GM12891 (cell line): ENCODE measurements around the gene TNFAIP3.

Experiments
- DNase-seq: peaks from one replicate; pipeline ENCODE4 v3.0.0; 2011; ENCODE audit warnings: low spot score; ENCODE audit not compliant: insufficient read length
- FAIRE-seq: peaks from 2 replicates; lab custom pipeline; 2011; peaks lifted over from hg19 to GRCh38; lab: Jason Lieb, UNC
- PAX5 ChIP-seq: IDR thresholded peaks from 2 replicates; pipeline ENCODE4 v1.6.1; 2011; ENCODE audit warnings: low read length, moderate library complexity, mild to moderate bottlenecking; ENCODE audit not compliant: insufficient read depth, severe bottlenecking
- POLR2A ChIP-seq: IDR thresholded peaks from 2 replicates; pipeline ENCODE4 v1.6.1; 2011; ENCODE audit warnings: low read depth, low read length, control low read depth
- POLR2AphosphoS5 ChIP-seq: IDR thresholded peaks from 2 replicates; pipeline ENCODE4 v1.6.1; 2011; ENCODE audit warnings: low read depth, low read length, control low read depth
- POU2F2 ChIP-seq: IDR thresholded peaks from 2 replicates; pipeline ENCODE4 v1.6.1; 2011; ENCODE audit warnings: low read depth, mild to moderate bottlenecking, control low read depth, low read length, moderate library complexity
- SPI1 ChIP-seq: IDR thresholded peaks from 2 replicates; pipeline ENCODE4 v1.6.1; 2011; ENCODE audit warnings: low read depth, low read length, control low read depth
- TAF1 ChIP-seq: IDR thresholded peaks from 2 replicates; pipeline ENCODE4 v1.6.1; 2011; ENCODE audit warnings: low read depth, low read length, control low read depth

Gene TNFAIP3

DNA sequence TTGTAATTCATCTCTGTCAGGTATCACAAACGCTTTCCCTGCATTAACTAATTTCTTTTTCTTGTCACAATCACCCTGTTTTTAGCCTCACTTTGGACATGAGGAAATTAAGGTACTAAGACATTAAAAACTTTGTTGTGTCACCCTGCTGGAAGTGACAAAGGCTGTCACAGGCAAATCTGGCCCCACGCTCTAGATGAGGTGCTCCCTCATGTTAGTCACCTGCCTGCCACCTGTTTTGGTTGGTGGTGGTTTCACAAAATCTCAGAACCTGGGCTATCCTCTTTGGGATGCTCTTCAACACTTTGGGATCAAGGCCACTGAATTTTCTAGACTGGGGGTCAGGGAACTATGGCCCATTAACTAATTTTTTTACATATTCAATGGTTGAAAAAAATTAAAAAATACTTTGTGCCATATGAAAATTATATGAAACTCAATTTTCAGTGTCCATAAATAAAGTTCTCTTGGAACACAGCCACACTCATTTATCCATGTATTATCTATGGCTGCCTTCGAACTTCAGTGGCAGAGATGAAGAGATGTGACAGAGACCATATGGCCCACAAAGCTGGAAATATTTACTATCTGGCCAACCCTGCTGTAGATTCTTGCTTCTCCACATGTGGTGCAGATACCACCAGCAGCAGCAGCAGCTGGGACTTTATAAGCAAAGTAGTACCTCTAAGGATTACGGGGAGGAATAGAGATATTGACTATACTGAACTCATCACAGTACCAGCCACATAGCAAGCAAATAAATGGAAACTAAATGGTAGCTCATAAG, 16.1 kb upstream of the TNFAIP3 start:
- FAIRE-seq (no peak), DNase-seq (no peak)
- TF ChIP-seq POLR2A (no peak), POLR2AphosphoS5 (no peak), TAF1 (no peak), POU2F2 (no peak), SPI1 (no peak), PAX5 (no peak)

- TF ChIP-seq SPI1 = no peak
- no peak for DNase-seq
- FAIRE-seq = no peak
These were observed 15.4 kb upstream of the TNFAIP3 start for GRCh38 chr6:137851669-137852068.

GRCh38 chr6:137852346-137852745, 14.7 kb upstream of the TNFAIP3 start:
- no peak for TF ChIP-seq POLR2AphosphoS5
- TF ChIP-seq SPI1 = no peak
- TF ChIP-seq POLR2A = no peak
- TF ChIP-seq TAF1 = no peak
- no peak for TF ChIP-seq POU2F2
- no peak for TF ChIP-seq PAX5
- DNase-seq (no peak), FAIRE-seq (no peak)

DNA sequence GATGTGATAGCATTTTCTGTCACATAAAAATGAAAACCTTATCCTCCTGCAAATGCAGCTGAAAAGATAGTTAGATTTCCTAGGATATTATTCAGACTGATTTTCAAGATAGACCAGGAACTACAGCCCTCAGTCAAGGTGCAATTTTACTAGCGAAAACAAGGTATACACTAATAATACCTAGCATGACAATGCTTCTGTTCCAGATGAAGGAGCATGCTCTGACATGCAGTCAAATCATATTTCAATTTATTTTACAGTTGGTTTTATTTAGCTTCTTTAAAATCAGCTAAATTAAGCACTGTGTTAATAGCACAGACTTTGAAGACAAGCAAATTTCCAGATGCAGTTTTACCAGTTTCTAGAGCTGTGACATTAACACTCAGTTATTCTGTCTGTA, 14.2 kb upstream of the TNFAIP3 start:
- FAIRE-seq (no peak), DNase-seq (no peak)
- TF ChIP-seq PAX5 = no peak
- TF ChIP-seq POLR2AphosphoS5 = no peak
- TF ChIP-seq TAF1 = no peak
- TF ChIP-seq POLR2A = no peak
- no peak for TF ChIP-seq SPI1
- TF ChIP-seq POU2F2 = no peak

- DNase-seq (no peak), FAIRE-seq (peak; percentile 26)
- TF ChIP-seq PAX5 (no peak), TAF1 (no peak), POLR2A (no peak), SPI1 (no peak), POLR2AphosphoS5 (no peak), POU2F2 (no peak)
These were observed 13.4 kb upstream of the TNFAIP3 start for GRCh38 chr6:137853569-137854213.

- no peak for DNase-seq
- no peak for TF ChIP-seq POU2F2
- no peak for TF ChIP-seq SPI1
- TF ChIP-seq POLR2A = no peak
- TF ChIP-seq PAX5 = no peak
- TF ChIP-seq TAF1 = no peak
- no peak for TF ChIP-seq POLR2AphosphoS5
- FAIRE-seq = no peak
These were observed 10.7 kb upstream of the TNFAIP3 start for GRCh38 chr6:137856138-137856898.

DNA sequence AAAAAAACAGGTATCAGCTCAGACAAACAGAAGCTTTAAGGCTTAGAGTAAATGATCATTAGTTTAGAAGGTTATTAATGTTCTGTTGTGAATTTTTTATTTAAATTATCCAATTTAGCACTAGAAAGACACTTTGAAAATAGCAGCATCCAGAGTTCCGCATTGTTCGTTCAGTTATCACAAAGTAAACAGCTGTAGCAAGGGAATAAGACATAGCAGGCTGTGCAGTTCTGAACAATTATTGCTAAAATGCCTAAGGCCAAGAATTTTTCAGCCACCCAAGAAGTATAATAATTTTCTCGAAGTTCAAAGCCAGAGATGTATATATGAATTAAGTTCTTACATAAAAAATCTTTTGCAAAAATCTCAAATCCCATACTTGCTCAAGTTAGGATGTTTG, 8.0 kb upstream of the TNFAIP3 start:
- DNase-seq (no peak), FAIRE-seq (no peak)
- TF ChIP-seq POLR2AphosphoS5 (no peak), TAF1 (no peak), SPI1 (no peak), POLR2A (no peak), PAX5 (no peak), POU2F2 (no peak)

DNA sequence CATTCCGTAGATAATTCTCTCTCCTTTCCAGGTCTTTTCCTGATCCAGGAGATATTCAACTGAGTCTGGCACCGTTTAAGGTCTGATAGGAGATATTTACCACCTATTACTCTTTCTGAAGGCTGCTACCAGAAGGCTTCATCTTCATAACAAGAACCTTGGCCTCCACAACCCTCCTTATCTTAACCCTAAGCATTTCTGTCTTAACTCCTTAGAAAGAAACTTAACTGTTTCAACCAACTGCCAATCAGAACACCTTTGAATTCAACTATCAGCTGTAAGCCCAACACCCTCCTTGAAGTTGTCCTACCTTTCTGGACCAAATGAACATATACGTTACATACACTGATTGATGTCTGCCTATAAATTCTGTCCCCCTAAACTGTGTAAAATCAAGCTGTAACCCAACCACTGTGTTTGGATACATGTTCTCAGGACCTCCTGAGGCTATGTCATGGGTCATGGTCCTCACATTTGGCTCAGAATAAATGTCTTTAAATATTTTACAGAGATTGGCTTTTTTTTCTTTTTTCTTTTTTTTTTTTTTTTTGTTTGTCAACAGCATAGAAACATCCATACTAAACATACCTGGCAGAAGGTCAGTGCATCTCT, 6.6 kb upstream of the TNFAIP3 start:
- no peak for DNase-seq
- FAIRE-seq = peak; percentile 38
- TF ChIP-seq POLR2AphosphoS5 = no peak
- no peak for TF ChIP-seq SPI1
- no peak for TF ChIP-seq POU2F2
- no peak for TF ChIP-seq POLR2A

DNA sequence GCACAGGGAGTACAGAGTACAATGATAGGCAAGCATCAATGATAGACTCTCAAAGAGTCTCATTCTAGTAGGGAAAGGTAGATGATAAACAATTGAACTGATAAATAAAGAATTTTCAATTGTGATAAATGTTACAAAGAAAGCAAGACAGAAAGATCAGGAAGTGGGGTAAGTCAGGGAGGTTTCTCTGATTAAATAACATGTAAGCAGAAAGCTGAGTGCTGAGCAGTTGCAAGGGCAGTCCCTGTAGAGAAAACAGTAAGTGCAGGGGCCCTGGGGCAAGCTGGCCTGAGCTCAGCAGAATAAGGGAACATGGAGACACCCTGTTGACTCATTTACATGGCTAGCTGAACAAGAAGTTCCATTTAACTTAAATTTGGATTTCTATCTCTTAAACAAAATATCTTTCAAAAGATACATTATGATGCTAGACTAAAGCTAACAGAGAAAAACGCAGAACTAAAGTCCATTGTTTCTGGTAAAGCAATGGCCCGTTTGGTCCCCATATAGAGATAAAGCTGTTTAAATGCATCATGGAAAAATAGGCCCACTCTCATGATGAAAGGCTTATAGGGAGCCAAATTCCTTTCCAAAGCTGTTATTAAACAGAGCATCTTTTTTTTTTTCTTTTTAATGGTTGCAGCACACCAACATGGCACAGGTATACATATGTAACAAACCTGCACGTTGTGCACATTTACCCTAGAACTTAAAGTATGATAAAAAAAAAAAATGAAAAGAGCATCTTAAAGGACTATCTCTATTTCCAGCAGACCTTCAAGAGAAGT, 5.3 kb upstream of the TNFAIP3 start:
- FAIRE-seq (no peak), DNase-seq (no peak)
- TF ChIP-seq POLR2AphosphoS5 (no peak), SPI1 (no peak), POLR2A (no peak)
